Activated CD4-positive, alpha-beta T cell treated with anti-CD3 and anti-CD28 coated beads for 36 hours (primary cell): ENCODE data around the gene NPY5R. TPM values are rescaled to one million over a fixed set of nuclear protein-coding genes. Genes with fewer than 3 reads are reported as not detected.

Source experiments
- ATAC-seq: fragments of 200-7000 bp; cut with Tn5 transposase; one replicate; pipeline ENCODE4 v1.10.0; 2021; ENCODE audit warnings: mild to moderate bottlenecking, moderate library complexity
- CTCF ChIA-PET: fragments of 350-600 bp; sonication (Branson Sonifier 250); formaldehyde crosslinking; loops from one replicate; lab custom pipeline; 2021; ENCODE audit warnings: antibody characterized with exemption; lab: Charles Lee
- POLR2A ChIA-PET: fragments of 350-600 bp; sonication (Branson Sonifier 250); formaldehyde crosslinking; loops from one replicate; lab custom pipeline; 2021; ENCODE audit warnings: antibody characterized with exemption, inconsistent platforms; lab: Charles Lee
- DNase-seq: peaks from one replicate; pipeline ENCODE4 v3.0.0-alpha.2; 2020
- H3K27ac Mint-ChIP-seq: one replicate; pipeline ENCODE4 v1.8.0; 2021; ENCODE audit warnings: mixed read lengths
- H3K27me3 Mint-ChIP-seq: one replicate; pipeline ENCODE4 v1.8.0; 2021; ENCODE audit warnings: mixed read lengths
- H3K36me3 Mint-ChIP-seq: one replicate; pipeline ENCODE4 v1.8.0; 2021; ENCODE audit warnings: low read depth, mixed read lengths
- H3K4me1 Mint-ChIP-seq: one replicate; pipeline ENCODE4 v1.8.0; 2021; ENCODE audit warnings: mixed read lengths
- H3K4me3 Mint-ChIP-seq: one replicate; pipeline ENCODE4 v1.8.0; 2021; ENCODE audit warnings: mild to moderate bottlenecking, moderate library complexity, mixed read lengths
- H3K9me3 Mint-ChIP-seq: one replicate; pipeline ENCODE4 v1.8.0; 2021; ENCODE audit warnings: low read depth, mixed read lengths
- intact Hi-C, 2 experiments: fragments of 100-400 bp; cut with DNase I in 1 of 2; cut with micrococcal nuclease in 1 of 2; formaldehyde crosslinking; loops; one replicate each; pipeline versions ENCODE4 v1.14.2 to v1.15.1; 2022 to 2024; cut with DNase I, micrococcal nuclease
- total RNA-seq, 2 experiments: library from RNA; stranded (reverse); gene quantifications; one replicate each; pipeline ENCODE4 v1.2.3, GENCODE V29; 2021

NPY5R gene
- total RNA-seq, 2 experiments from 2014 or later, result not detected

DNA sequence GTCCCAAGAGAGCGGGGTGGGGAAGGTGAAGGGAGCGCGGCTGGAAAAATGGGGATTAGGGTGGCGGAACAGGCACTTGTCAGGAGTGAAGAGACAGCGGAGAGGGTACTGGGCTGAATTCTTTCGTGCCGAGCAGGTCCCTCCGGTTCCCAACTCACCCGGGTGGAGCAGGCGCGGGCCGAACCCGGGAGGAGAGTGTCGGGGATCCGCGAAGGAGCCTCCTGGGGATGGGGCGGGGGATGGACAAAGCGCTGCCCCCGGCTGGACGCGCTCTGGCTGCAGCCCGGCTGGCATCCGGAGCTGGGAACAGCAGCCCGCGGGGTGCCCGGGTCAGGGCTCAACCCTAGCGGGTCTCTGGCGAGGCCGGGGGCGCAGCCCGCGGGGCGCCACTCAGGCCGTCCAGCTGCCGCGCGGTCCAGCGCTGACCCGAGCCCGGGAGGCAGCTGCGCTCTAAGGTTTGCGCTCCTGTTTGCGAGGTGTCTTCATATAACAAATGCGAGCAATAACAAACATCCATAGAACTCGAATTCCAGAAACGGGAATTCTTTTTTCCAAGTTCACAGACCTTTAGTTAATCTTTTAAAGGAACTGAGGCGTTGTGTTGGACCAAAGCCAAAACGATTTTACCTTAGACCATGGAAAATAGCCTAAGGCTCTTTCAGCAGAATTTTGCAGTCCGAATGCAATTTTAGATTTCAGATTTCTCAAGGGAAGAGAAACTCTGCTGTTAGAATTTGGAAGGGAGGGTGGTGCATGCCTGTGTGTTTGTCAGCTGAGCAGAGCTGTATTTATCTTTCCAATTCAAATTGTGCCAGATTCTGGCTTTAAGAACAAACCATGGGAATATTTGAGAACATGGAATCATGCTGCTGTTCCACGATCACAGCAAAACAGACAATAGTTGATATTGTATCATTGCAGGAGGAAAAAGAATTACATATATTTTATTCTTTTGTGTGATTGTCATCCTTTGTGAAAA, 744 bp downstream of the NPY5R start:
- Mint-ChIP-seq H3K27ac (no peak overlapping the region), H3K4me3 (no peak overlapping the region), H3K36me3 (no peaks in the 10 kb centered on the region), H3K27me3 (peaks cover 33% of the 10 kb centered on the region), H3K4me1 (peaks cover 5% of the 10 kb centered on the region), H3K9me3 (no peaks in the 10 kb centered on the region)
- POLR2A ChIA-PET, result no interaction called here
- no peak for DNase-seq
- CTCF ChIA-PET, result no interaction called here
- ATAC-seq, result no peak
- intact Hi-C loops, result no loop called here

- H3K4me1 Mint-ChIP-seq, result no peaks in the 10 kb centered on the region
- ChIA-PET CTCF (no interaction called here), POLR2A (interaction anchor here (0.7 kb wide), 1 partner anchor 10 kb away, joined by 5 read pairs; no protein-coding TSS in a partner anchor)
- no peak for ATAC-seq
- peaks cover 12% of the 10 kb centered on the region for H3K27me3 Mint-ChIP-seq
- DNase-seq, result no peak
- intact Hi-C loops, result no loop called here
- no peak overlapping the region for H3K4me3 Mint-ChIP-seq
- H3K9me3 Mint-ChIP-seq, result no peaks in the 10 kb centered on the region
- no peaks in the 10 kb centered on the region for H3K36me3 Mint-ChIP-seq
- no peak overlapping the region for H3K27ac Mint-ChIP-seq
Observed at GRCh38 chr4:163350672-163351071, 7.0 kb downstream of the NPY5R start.

DNA sequence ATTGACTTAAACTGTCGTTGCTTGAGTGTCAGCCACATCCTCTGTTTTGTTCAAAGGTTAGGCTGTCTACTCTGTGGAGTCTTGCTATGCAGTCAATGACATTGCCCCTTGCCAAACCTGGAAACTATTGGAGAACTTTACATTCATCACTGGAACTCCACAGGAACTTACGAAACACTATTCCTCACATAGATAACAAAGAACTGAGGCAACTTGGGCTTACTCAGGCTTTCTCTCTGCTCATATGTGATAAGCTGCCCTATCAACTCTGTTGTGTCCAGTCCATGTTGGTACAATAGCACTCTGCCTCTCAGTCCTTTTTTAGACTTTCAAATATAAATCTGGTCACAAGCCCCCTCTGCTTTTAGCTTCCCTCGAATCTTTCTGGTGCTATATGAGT, 9.4 kb downstream of the NPY5R start:
- POLR2A ChIA-PET, result no interaction called here
- CTCF ChIA-PET, result no interaction called here
- DNase-seq (no peak), ATAC-seq (no peak)
- H3K27me3 Mint-ChIP-seq, result peaks cover 5% of the 10 kb centered on the region
- H3K4me1 Mint-ChIP-seq, result no peaks in the 10 kb centered on the region
- H3K36me3 Mint-ChIP-seq, result no peaks in the 10 kb centered on the region
- no peaks in the 10 kb centered on the region for H3K9me3 Mint-ChIP-seq
- H3K4me3 Mint-ChIP-seq, result no peak overlapping the region
- intact Hi-C loops, result no loop called here
- no peak overlapping the region for H3K27ac Mint-ChIP-seq

DNA sequence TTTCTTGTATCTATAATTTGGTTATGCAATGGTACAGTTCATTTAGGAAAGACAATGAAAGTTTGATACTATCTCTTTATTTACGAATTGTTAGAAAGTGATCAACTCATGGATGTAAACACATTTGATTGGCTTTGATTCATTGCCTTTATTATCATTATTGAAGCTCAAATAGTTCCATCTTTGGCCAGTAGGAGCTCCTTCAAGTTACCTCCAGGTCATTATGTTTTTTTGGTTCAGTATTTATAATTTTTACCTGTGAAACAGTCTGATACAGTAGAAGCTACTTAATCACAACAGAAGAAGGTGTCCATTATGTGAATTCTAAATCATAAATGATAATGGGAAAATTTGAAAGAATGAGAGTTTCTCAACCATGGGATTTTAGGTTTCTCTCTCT, 12.4 kb downstream of the NPY5R start:
- DNase-seq (no peak), ATAC-seq (no peak)

DNA sequence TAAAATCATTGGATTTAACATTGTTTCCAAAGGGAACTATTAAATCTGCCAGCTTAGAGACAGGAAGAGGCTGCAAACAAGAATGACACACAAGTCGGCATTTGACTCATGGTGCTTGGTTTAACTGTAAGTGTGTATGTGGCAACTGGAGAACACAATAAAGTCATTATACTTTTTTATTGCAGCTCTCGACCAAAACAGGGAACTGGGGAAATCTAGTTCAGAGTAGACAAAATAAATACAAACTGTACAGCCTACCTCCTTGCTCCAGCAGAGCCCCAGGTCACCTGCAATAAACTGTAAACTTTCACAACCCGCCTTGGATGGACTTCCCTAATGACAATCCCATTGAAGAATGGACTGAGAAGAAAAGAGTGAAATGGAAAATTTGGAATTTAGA, 24.0 kb downstream of the NPY5R start:
- ChIA-PET CTCF (no interaction called here), POLR2A (no interaction called here)
- no peaks in the 10 kb centered on the region for H3K4me1 Mint-ChIP-seq
- no peaks in the 10 kb centered on the region for H3K36me3 Mint-ChIP-seq
- peaks cover 17% of the 10 kb centered on the region for H3K27me3 Mint-ChIP-seq
- no peaks in the 10 kb centered on the region for H3K9me3 Mint-ChIP-seq
- H3K27ac Mint-ChIP-seq, result no peak overlapping the region
- H3K4me3 Mint-ChIP-seq, result no peak overlapping the region
- no peak for ATAC-seq
- no peak for DNase-seq
- intact Hi-C loops, result no loop called here

More for the DNA sequence above, 12.4 kb downstream of the NPY5R start:
- H3K4me1 Mint-ChIP-seq, result no peaks in the 10 kb centered on the region
- no peaks in the 10 kb centered on the region for H3K9me3 Mint-ChIP-seq
- intact Hi-C loops, result no loop called here
- H3K4me3 Mint-ChIP-seq, result no peak overlapping the region
- H3K27ac Mint-ChIP-seq, result no peak overlapping the region
- CTCF ChIA-PET, result no interaction called here
- peaks cover 3% of the 10 kb centered on the region for H3K27me3 Mint-ChIP-seq
- H3K36me3 Mint-ChIP-seq, result no peaks in the 10 kb centered on the region
- POLR2A ChIA-PET, result no interaction called here

DNA sequence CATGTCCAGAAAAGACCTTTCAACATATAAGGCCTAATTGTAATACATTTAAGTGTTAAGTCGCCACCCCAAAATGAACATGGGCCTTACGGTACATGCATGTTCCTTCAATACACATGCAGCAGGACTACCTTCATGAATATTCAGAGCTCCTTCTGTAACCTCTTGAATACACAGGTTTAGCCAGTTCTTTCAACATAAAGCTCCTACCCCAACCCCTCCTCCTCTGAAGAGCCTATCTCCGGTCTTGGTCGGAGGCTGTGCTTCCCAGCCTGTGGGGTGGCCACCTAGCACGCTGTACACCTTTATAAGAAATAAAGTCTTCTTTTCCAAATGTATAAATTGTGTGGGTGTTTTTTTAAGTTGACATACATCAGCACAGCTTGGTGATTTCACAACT, 28.3 kb downstream of the NPY5R start:
- ChIA-PET POLR2A (no interaction called here), CTCF (interaction anchor here (0.8 kb wide), 1 partner anchor 40 kb away, joined by 3 read pairs; the partner anchor contains the start of gene NPY1R)
- Mint-ChIP-seq H3K27ac (no peak overlapping the region), H3K4me1 (no peaks in the 10 kb centered on the region), H3K9me3 (no peaks in the 10 kb centered on the region), H3K27me3 (peaks cover 5% of the 10 kb centered on the region), H3K4me3 (no peak overlapping the region), H3K36me3 (no peaks in the 10 kb centered on the region)
- no peak for ATAC-seq
- intact Hi-C loops, result no loop called here
- no peak for DNase-seq

- ChIA-PET POLR2A (no interaction called here), CTCF (no interaction called here)
- intact Hi-C loops, result no loop called here
- ATAC-seq (no peak), DNase-seq (no peak)
- H3K4me1 Mint-ChIP-seq, result no peaks in the 10 kb centered on the region
- no peaks in the 10 kb centered on the region for H3K36me3 Mint-ChIP-seq
- peaks cover 7% of the 10 kb centered on the region for H3K27me3 Mint-ChIP-seq
- H3K9me3 Mint-ChIP-seq, result no peaks in the 10 kb centered on the region
- no peak overlapping the region for H3K4me3 Mint-ChIP-seq
- no peak overlapping the region for H3K27ac Mint-ChIP-seq
Observed at GRCh38 chr4:163378661-163379060, 35.0 kb downstream of the NPY5R start.

GRCh38 chr4:163380703-163381102, 37.0 kb downstream of the NPY5R start:
- ChIA-PET POLR2A (no interaction called here), CTCF (interaction anchor here (1.1 kb wide), 1 partner anchor 39 kb away, joined by 3 read pairs; no protein-coding TSS in a partner anchor)
- intact Hi-C loops, result no loop called here
- Mint-ChIP-seq H3K27me3 (peaks cover 7% of the 10 kb centered on the region), H3K4me1 (no peaks in the 10 kb centered on the region), H3K27ac (no peak overlapping the region), H3K36me3 (no peaks in the 10 kb centered on the region), H3K9me3 (no peaks in the 10 kb centered on the region), H3K4me3 (no peak overlapping the region)
- DNase-seq, result no peak
- no peak for ATAC-seq

GRCh38 chr4:163382178-163382869, 38.6 kb downstream of the NPY5R start:
- no peaks in the 10 kb centered on the region for H3K9me3 Mint-ChIP-seq
- no peaks in the 10 kb centered on the region for H3K36me3 Mint-ChIP-seq
- no peaks in the 10 kb centered on the region for H3K4me1 Mint-ChIP-seq
- ATAC-seq (no peak), DNase-seq (no peak)
- H3K27ac Mint-ChIP-seq, result no peak overlapping the region
- H3K27me3 Mint-ChIP-seq, result peaks cover 7% of the 10 kb centered on the region
- intact Hi-C loops, result no loop called here
- H3K4me3 Mint-ChIP-seq, result no peak overlapping the region
- ChIA-PET POLR2A (interaction anchor here (0.7 kb wide), 1 partner anchor 20 kb away, joined by 3 read pairs; no protein-coding TSS in a partner anchor), CTCF (no interaction called here)

- CTCF ChIA-PET, result no interaction called here
- H3K9me3 Mint-ChIP-seq, result no peaks in the 10 kb centered on the region
- no peaks in the 10 kb centered on the region for H3K4me1 Mint-ChIP-seq
- ATAC-seq, result no peak
- intact Hi-C loops, result no loop called here
- H3K36me3 Mint-ChIP-seq, result no peaks in the 10 kb centered on the region
- H3K4me3 Mint-ChIP-seq, result no peak overlapping the region
- no peak overlapping the region for H3K27ac Mint-ChIP-seq
- no peak for DNase-seq
- POLR2A ChIA-PET, result no interaction called here
- peaks cover 7% of the 10 kb centered on the region for H3K27me3 Mint-ChIP-seq
Observed at GRCh38 chr4:163384434-163384833, 40.7 kb downstream of the NPY5R start.

GRCh38 chr4:163384926-163385325, 41.2 kb downstream of the NPY5R start:
- Mint-ChIP-seq H3K36me3 (no peaks in the 10 kb centered on the region), H3K27ac (no peak overlapping the region), H3K27me3 (peaks cover 7% of the 10 kb centered on the region), H3K4me3 (no peak overlapping the region), H3K9me3 (no peaks in the 10 kb centered on the region), H3K4me1 (no peaks in the 10 kb centered on the region)
- ChIA-PET POLR2A (no interaction called here), CTCF (interaction anchor here (1.0 kb wide), 1 partner anchor 18 kb away, joined by 3 read pairs; no protein-coding TSS in a partner anchor)
- DNase-seq (no peak), ATAC-seq (no peak)
- intact Hi-C loops, result no loop called here
